T-helper 1 cell (primary cell): Measurements from ENCODE around the gene ZKSCAN2.

Source experiments
- DNase-seq, 5 donors: peaks; one replicate each; pipeline ENCODE4 v3.0.0-alpha.2; 2012 to 2020
- total RNA-seq, 4 donors: gene quantifications; one replicate each; lab custom pipeline; 2026; lab: John Stamatoyannopoulos, UW

ZKSCAN2 gene
- total RNA-seq = 7.5 to 9.1 (median 9.0) reads per million in 4 donors

DNA sequence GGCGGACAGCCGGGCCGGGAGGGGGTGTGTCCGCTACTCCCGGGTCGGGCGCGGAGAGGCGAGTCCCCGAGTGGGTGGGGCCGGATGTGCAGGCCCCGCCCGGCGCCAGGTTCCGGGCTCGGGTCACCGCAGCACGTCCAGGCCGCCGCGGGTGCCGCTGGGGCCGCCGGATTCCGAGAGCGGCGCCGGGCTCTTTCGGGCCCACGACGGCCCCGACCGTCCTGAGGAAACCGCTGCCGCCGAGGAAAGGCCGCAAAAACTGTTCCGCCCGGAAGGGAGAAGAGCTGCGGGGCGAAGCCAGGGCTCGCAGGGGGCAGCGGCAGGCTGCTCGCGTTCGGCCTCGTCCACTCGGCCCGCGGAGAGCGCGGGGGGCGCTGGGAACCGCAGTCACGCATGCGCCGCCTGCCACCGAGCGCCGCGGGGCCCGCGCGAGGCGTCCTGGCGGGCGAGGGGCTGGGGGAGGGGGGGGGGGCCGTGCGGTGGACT, at the start of gene ZKSCAN2:
TSS of gene ZKSCAN2 (minus strand) at position 376 of the 486 bp plus-strand sequence. CDS start 718 bp downstream, outside the sequence.
- DNase-seq = peak; percentile 63 to 91 (median 70)

DNA sequence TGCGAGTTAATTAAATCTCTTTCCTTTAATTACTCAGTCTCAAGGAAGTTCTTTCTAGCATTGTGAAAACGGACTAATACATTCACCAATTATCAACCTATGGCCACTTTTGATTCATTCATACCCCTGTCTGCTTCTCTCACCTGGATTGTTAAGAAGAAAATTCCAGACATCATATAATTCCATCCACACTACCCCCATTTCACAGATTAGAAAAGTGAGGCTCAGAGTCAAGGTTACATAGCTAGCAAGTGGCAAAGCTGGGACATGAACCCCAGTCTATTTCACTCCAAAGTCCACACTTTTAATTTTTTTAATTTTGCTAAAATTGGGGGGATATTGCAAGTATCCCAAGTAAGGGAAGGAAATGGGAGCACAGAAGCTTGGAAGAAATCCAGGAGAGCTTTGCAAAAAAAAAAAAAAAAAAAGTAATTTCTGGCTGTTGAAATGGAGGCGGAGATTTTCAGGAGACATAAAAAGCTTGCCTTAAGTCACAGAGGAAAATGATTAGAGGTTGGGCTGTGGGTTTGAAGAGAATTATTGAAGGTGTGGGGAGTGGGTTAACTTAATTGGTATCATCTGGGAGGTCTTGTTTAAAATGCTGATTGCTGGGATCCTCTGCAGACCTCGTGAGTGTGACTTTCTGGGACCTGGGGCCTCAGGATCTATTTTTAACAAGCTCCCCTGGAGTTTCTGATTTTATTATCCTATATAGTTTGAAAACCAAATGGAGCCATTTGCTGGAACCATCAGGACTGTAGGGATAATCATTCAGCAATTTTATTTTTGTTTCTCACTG, 42.3 kb upstream of the ZKSCAN2 start:
- DNase-seq = no peak

DNA sequence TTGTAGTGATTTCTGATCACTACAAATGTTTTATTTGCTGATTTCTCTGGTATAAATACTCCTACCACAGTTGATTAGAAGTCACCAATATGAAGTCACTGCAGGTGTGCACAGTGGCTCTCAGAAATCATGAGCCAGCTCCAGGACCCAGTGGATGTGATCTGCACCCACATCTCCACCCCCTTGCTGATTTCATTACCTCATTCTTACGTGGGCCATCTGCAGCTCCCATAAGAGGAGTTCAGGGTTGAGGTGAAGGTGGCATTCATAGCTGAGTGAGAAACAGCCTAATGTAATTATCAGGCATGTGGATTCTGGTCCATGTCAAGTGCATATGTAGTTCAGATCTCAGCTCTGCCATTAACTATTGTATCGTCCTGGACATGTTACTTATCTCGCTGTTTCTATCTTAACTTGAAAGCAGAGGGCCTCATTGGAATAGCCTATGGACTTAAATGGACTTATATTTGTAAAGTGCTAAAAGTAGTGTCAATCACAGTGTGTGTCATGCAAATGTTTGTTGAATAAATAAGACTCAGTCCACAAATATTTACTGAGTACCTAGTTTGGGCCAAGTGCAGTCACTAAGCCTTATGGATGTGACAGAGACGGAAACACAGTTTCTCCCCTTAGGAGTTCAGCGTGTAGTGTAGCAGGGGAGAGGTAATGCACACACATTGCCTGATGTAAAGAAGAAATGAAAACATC, 40.7 kb upstream of the ZKSCAN2 start:
- DNase-seq = no peak

DNA sequence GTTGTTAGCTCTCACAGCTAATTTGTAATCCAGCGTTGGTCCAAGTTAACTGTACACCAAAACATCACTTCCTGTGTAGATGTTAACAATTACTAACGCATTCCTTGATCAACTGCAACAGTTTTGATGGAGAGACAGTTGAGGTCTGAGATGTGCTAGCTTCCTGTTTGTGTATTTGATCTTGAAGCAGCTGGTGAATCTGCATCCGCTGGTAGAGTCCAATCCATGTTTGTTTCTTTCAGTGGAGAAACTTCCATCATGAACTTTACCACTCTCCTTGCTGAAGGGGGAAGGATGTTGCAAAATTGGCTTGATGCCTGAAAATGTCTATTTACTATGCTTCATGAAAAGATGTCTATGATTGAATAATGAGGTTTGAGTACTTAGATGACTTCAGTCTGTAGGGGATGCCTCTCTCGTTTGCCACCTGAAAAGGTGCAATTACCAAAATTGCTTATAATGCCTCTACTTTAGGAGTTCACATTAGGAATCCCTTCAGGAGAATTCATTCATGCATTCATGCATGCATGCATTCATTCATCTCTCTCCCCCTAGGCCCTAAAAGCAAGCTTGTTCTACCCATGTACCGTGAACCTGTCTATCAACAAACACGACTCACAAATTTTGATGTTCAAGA, 39.6 kb upstream of the ZKSCAN2 start:
- peak in 1 of 5 donors; percentile 50 for DNase-seq

DNA sequence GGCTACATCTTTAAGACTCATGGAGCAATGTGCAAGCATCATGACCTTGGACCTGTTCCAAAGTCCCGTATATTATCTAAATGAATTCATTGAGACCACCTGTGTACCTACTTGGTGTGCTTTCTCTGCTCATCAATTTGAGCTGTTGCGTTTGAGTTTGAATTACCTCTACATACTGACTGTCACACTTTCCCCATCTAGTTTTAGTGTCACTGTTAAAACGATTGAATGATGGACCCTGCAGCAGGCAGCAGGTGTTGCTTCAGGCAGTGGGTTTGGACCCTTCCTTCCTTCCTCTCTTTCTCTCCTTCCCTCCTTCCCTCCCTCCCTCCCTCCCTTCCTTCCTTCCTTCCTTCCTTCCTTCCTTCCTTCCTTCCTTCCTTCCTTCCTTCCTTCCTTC, 33.9 kb upstream of the ZKSCAN2 start:
- DNase-seq = no peak

DNA sequence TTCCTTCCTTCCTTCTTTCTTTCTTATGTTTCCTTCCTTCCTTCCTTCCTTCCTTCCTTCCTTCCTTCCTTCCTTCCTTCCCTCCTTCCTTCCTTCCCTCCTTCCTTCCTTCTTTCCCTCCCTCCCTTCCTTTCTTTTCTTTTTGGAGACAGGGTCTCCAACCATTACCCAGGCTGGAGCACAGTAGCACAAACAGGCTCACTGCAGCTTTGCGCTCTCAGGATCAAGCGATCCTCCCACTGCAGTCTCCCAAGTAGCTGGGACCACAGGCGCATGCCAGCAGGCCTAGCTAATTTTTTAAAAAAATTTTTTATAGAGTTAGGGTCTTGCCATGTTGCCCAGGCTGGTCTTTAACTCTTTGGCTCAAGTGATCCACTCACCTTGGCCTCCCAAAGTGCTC, 31.8 kb upstream of the ZKSCAN2 start:
- no peak for DNase-seq

DNA sequence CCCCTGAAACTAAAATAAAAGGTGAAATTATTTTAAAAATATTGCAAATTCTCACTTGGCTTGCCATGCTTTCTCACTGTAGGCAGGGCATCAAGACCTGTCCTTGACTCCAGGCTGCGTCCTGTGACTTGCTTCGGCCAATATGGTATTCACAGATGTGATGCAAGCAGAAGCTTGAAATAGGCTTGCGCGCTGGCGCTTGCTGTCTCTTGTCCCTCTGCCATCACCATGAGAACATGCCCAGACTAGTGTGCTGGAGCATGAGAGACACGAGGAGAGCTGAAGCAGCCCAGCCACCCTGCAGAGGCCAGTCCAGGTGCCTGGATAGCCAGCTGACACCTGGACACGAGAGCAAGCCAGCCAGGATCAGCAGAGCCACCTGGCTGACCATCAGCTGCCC, 21.8 kb upstream of the ZKSCAN2 start:
- DNase-seq = no peak

DNA sequence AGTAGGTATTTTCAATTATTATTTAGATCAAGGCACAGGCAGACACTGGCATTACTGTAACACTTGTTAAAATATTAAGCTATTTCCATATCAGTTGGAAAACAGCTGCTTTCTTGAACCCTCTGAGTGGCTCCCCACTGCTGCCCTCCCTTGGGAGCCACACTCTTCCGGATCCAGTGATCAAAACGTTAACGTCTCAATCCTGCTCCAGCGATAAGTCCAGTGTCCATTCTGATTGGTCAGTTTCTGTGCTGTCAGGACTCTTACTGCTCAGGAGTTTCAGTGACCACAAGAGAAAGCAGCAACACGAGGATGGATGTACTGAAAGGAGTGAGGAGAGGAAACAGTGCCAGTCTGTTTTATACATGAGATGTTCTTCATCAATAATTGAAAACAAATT, 13.8 kb upstream of the ZKSCAN2 start:
- no peak for DNase-seq

DNA sequence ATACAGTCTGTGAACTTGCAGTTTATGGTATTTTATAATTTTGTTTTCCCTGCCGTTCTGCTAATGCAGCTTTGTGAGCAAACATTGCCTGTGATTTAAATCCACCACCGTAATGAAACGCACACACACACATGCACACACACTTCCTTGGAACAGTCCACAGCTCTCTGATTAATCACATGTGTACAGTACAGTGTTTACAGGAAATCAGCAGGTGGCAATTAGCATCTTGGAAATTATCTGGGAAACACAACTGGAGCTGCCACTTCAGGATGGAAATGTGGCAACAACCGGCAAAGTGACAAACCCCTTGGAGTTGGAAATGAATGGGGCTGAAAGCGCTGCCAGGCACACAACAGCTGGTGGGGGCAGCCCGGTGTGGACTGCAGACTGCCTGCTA, 12.9 kb upstream of the ZKSCAN2 start:
- no peak for DNase-seq

DNA sequence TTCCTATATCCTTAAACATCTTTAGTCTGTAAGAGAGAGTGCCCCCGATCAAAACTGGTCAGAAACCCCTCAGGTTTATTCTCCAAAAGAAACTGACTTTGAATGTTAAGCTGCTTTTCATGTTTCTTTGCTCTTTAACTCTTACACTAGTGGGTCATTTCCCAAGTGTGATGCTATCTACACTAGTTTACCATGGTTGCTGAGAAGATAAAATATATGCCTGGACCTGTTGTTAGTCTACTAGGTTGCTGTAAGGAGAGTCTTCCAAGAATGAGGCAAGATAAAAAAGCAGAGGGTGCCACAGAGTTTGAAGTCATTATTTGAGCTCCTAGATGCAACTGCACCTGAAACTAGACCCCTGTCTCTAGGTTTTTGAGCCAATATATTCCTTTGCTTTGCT, 12.2 kb upstream of the ZKSCAN2 start:
- no peak for DNase-seq

DNA sequence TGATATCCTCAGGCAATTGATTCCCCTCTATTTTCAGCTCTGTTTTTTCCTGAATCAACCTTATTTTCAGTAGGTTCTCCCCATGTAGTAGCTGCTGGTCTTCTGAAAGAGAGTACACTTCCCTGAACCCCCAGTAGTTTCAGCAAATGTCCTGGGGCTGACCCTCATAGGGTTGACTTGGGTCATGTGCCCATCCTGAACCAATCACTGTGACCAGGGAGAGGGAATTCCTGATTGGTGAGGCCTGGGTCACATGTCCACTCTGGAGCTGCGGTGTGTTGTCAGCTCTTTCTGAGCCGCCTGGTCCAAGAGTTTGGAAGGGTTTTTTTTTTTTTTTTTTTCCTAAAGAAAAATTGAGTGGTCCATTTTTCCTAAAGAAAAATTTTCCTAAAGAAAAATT, 8.3 kb upstream of the ZKSCAN2 start:
- no peak for DNase-seq

DNA sequence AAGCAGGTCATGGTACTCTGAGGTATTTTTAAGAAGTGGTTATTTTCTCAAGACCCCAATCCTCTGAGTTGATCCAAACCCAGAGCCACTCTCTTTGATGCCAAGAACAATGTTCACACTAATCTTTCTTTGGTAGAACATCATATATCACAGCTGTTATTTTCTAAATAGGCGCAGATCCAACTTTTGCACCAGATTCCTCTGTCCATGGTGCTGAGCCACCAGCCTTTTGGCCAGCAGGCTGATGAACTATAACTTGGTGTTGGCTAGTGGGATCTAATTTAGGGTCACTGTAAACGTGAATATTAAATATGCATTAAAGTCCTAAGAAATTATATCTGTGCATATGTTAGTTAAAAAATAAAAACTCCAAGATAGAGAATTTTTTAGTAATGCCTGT, 7.0 kb upstream of the ZKSCAN2 start:
- no peak for DNase-seq

DNA sequence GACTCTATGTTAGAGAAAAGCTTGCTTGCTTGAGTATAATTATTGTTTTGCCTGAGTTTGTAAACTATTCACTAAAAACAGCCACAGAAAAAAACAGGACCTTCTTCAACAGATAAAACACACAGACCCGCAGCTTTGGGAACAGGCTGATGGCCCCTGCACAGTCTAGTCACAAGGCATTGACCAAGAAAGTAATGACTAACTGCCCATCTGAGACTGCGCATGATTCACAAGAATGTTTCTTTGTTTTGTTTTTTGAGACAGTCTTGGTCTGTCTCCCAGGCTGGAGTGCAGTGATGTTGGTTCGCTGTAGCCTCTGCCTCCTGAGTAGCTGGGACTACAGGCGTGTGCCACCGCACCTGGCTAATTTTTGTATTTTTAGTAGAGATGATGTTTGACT, 2.8 kb upstream of the ZKSCAN2 start:
- no peak for DNase-seq

DNA sequence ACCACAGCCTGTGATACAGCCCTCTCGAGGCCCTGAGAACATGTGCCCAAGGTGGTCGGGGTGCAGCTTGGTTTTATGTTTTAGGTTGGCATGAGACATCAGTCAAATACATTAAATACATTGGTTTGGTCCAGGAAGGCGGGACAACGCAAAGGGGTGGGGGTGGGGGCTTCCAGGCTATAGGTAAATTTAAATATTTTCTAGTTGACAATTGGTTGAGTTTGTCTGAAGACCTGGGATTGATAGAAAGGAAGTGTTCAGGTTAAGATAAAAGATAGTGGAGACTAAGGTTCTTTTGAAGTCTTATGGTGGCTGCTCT, 1.2 kb upstream of the ZKSCAN2 start:
- no peak for DNase-seq

DNA sequence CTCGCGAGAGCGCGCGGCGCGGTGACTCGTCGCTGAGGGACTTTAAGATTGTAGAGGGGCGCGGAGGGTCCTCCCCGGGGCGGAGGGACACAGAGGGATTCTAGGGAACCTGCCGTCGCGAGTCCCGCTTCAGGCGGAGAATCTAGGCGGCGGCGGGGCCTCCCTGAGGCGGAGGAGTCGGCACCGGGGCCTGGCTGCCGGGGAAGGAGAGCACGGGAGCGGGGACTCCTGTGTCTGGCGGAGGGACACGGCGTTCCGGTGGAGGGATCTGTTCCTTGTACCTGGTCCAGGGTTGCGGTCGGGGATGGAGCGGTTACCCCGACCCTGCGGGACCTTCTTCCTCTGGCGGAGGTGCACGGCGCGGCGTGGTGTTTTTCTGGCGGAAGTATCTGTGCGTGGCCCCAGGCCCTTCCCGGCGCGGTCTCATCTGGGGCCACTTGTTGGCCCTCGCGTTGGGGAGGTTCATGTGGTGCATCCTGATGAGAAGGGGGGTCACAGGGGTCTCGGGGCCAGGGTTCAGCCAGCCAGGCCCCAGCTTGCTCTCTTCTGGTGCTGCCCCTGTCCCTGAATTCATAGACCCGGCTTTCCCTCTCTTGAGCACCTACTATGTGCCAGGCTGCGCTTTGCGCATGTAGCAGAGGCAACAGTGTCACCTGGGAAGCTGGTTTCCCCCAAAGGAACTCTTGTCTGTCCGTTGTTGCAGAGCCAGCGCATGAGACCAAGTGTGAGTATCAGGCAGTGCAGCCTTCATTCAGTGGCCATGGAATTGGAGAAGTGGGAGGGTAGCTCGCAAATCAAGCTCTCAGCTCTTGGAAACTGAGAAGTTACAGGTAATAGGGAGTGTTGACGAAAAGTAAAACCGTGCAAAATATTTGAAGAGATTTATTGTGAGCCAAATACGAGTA, 563 bp upstream of the ZKSCAN2 start:
- peak; percentile 52 to 87 (median 67) for DNase-seq

DNA sequence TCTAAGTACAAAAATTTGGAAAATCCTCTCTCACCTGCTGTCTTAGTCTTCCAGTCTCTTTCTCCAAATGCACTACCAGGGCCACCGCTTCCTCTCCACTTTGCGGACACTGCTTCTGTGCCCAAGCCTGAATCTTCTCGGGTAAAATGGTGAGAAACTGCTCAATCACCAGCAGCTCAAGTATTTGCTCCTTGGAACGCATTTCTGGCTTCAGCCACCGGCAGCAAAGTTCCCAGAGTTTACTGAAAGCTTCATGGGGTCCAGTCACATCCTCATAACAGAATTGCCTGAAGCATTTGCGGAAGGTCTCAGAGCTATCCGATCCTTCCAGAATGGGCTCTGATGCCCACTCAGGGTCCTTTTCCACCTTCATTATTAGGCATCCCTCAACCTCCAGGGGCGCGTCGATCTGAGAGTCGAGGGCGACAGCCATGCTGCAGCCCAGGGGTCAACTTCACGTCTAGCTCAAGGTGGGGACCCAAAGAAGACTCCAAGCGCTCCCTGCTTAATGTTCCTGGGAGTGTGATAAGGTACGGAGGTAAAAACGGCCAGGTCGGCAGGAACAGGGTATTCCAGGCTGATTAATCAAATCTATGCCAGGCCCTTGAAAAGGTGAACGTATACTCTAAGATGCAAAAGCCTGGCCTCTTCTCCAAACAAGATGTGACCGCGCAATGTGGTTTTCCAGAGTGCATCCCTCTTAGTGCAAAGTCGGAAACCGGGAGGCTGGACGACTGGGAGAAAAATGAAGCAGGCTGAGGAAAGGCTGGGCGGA, 763 bp downstream of the ZKSCAN2 start:
- no peak for DNase-seq

DNA sequence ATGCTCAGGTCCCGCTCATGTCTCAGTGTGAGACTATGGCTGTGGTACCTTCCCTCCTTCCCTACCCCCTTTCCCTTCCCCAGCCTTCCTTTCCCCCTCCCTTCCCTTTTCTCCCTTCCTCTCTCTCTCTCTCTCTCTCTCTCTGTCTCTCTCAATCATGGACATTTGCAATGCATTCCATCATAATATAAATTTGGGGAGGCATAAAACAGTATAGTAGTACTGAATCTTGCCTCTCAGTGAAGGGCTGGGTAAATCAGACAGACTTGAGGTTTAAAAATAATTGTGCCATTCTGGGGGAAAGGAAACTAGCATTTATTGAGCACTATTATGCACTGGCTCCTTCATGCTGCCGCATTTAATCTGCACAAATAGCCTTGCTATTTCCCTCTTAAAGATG, 4.3 kb downstream of the ZKSCAN2 start:
- no peak for DNase-seq

DNA sequence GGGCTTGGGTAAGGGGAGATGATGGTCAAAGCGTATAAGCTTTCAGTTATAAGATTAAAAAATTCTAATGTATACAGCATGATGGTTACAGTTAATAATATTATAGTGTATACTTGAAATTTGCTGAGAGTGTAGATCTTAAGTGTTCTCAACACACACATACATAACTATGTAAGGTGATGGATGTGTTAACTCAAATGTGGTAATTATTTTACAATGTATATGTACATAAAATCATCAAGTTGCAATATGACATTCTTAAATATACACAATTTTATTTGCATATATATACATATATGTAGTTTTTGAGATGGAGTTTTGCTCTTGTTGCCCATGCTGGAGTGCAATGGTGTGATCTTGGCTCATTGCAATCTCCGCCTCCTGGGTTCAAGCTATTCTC, 7.2 kb downstream of the ZKSCAN2 start:
- DNase-seq = no peak

DNA sequence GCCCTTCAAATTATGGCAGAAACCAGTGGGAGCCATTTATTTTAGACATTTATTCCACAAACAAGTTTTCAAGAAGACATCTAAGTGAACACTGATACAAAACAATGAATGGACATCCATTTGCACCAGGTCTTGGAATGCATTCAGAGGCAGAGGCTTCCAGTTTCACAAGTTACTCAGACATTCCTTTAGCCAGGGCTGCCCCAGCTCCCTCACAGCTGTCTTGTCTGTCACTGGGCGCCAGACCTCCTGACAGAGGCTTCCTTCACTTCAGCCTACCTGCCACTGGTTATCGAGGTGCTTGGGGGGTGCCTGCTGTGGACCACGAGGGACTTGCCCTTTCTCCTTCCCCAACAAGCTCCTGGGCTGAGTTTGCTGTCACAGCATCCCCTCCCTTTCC, 21.7 kb downstream of the ZKSCAN2 start:
- no peak for DNase-seq

DNA sequence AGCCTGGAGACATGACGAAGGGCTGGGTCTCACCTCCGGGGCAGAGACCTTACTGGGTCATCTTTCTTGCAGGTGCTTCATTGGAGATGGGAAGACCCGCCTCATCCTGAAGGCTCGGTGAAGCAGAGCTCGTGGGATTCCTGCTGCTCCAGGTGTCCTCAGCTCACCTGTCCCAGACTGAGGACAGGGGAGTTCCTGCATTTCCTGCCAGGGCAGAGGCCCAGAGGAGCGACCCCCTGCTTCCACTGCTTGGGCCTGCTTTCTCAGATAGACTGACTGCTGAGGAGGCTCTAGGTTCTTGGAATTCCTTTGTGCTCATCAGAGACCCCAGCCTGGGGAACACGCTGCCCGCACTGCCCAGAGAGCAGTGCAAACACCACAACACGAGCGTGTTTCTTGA, 29.3 kb downstream of the ZKSCAN2 start:
- DNase-seq = no peak

DNA sequence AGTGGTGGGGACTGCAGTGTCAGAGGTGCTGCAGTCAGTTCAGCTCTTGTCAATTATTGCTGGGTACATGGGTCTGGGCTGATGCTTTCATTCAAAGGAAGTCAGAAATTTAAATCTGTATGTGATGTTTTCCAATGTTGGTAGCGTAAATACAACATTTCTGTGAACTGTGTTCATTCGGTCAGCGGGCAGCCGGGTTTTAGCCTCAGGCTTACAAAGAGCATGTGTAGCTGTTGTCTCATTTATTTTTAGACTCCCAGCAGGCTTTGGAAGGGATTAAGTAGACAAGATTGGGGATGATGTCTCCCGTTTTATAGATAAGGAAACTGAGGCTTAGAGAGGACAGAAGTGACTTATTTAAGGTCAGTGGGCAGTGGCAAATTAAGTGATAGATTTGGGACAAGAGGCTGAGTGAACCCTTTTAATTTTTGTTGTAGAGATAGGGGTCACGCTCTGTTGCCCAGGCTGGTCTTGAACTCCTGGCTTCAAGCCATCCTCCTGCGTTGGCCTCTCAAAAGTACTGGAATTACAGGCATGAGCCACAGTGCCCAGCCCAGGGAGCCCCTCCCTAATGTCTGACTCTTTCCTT, 32.8 kb downstream of the ZKSCAN2 start:
- no peak for DNase-seq

DNA sequence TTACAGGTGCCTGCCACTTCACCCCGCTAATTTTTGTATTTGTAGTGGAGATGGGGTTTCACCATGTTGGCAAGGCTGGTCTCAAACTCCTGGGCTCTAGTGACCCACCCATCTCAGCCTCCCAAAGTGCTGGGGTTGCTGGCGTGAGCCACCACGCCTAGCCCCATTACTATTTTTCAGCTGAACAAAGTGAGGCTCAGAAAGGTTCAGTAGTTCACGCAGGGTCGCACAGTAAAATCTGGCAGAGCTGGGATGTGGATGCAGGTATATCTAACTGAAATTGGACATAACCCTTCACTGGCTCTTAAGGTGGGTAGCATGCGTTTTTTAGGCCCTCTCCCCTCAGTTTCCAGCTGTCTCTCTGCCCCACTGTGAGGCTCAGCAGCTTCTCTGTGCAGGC, 33.7 kb downstream of the ZKSCAN2 start:
- DNase-seq = no peak
